Measurements from ENCODE around the gene SLC22A7.
A peak's percentile ranks its signal among the peaks of the same experiment; 100 is the strongest.

GRCh38 chr6:43275801-43276576 is 22.1 kb upstream of the SLC22A7 start:
- TF ChIP-seq POLR2A (IDR thresholded peaks at IDR 0.05; ENCODE audit: low read depth, low read length): no peak
- no peak for TF ChIP-seq POLR2AphosphoS5 (IDR thresholded peaks at IDR 0.05; ENCODE audit: low read depth, low read length)
- TF ChIP-seq TAF1 (IDR thresholded peaks at IDR 0.05; ENCODE audit: low read depth, low read length): no peak
- TF ChIP-seq PAX5 (IDR thresholded peaks at IDR 0.05; ENCODE audit: insufficient read depth, low read length, severe bottlenecking): peak; percentile 24
- TF ChIP-seq SPI1 (IDR thresholded peaks at IDR 0.05; ENCODE audit: low read depth, low read length): no peak
